NB4 (cell line): Measurements from ENCODE around the gene BFSP1.

ENCODE experiments used
- CTCF ChIP-seq: IDR thresholded peaks from one replicate; pipeline ENCODE4 v1.5.1; 2012; ENCODE audit warnings: low read depth, low read length
- MAX ChIP-seq: IDR thresholded peaks from 2 replicates; pipeline ENCODE4 v1.6.1; 2011; ENCODE audit warnings: low read depth, low read length
- MYC ChIP-seq: IDR thresholded peaks from 2 replicates; pipeline ENCODE4 v1.6.1; 2011; ENCODE audit warnings: low read depth, low read length
- POLR2A ChIP-seq: IDR thresholded peaks from 2 replicates; pipeline ENCODE4 v1.6.1; 2011; ENCODE audit warnings: mild to moderate bottlenecking; ENCODE audit not compliant: insufficient read length; ENCODE audit errors: extremely low read depth

GRCh38 chr20:17518339-17519052 is 12.7 kb downstream of the BFSP1 start:
- TF ChIP-seq CTCF (no peak), MYC (no peak), POLR2A (no peak), MAX (no peak)
